DND-41 (cell line): ENCODE results near the gene PDE8A.

Experiments
- ATAC-seq: fragments of 200-7000 bp; cut with Tn5 transposase; 3 replicates; pipeline ENCODE4 v1.9.1; 2021; ENCODE audit warnings: low read depth; ENCODE audit not compliant: insufficient read depth
- DNase-seq: peaks from one replicate; pipeline ENCODE4 v3.0.0-alpha.2; 2020
- H2AFZ ChIP-seq: 2 replicates; pipeline ENCODE4 v1.6.0; 2012; ENCODE audit warnings: low read depth, low read length
- H3K27ac ChIP-seq: 2 replicates; pipeline ENCODE4 v1.5.1; 2012; ENCODE audit warnings: low read length, inconsistent platforms
- H3K27me3 ChIP-seq: fragments of 200-600 bp; sonication (generic); 2 replicates; pipeline ENCODE4 v1.6.0; 2012; ENCODE audit warnings: low read length, mild to moderate bottlenecking, inconsistent platforms; ENCODE audit not compliant: insufficient read depth, poor library complexity
- H3K36me3 ChIP-seq: 2 replicates; pipeline ENCODE4 v1.5.1; 2012; ENCODE audit warnings: low read length, inconsistent platforms; ENCODE audit not compliant: insufficient read depth
- H3K4me1 ChIP-seq: 2 replicates; pipeline ENCODE4 v1.5.1; 2012; ENCODE audit warnings: mild to moderate bottlenecking, low read length; ENCODE audit not compliant: insufficient read depth
- H3K4me2 ChIP-seq: 2 replicates; pipeline ENCODE4 v1.6.0; 2012; ENCODE audit warnings: mild to moderate bottlenecking, moderate library complexity, low read length, inconsistent platforms; ENCODE audit not compliant: insufficient read depth
- H3K4me3 ChIP-seq, 2 experiments: fragments of 200-600 bp in 1 of 2; shearing (Covaris generic) in 1 of 2; 2 replicates each; pipeline ENCODE4 v1.5.1; 2012 to 2016; ENCODE audit warnings: inconsistent platforms in 2 of 2, low read length in 2 of 2, mild to moderate bottlenecking in 2 of 2, low read depth in 1 of 2, moderate library complexity in 1 of 2
- H3K79me2 ChIP-seq: 2 replicates; pipeline ENCODE4 v1.6.0; 2012; ENCODE audit warnings: low read length, inconsistent platforms; ENCODE audit not compliant: insufficient read depth
- H3K9ac ChIP-seq: 2 replicates; pipeline ENCODE4 v1.6.0; 2012; ENCODE audit warnings: low read depth, mild to moderate bottlenecking, inconsistent platforms, low read length, moderate library complexity
- H3K9me3 ChIP-seq: 2 replicates; pipeline ENCODE4 v1.5.1; 2012; ENCODE audit warnings: low read length, moderate library complexity, mild to moderate bottlenecking, inconsistent platforms; ENCODE audit not compliant: insufficient read depth, severe bottlenecking
- H4K20me1 ChIP-seq: 2 replicates; pipeline ENCODE4 v1.6.0; 2012; ENCODE audit warnings: low read length; ENCODE audit not compliant: insufficient read depth
- CTCF ChIP-seq: IDR thresholded peaks from 2 replicates; pipeline ENCODE4 v1.5.1; 2012; ENCODE audit warnings: borderline replicate concordance, low read length, moderate library complexity, mild to moderate bottlenecking; ENCODE audit not compliant: poor library complexity, severe bottlenecking; ENCODE audit errors: extremely low read depth
- EZH2 ChIP-seq: IDR thresholded peaks from 3 replicates; pipeline ENCODE4 v1.6.1; 2012; ENCODE audit warnings: borderline replicate concordance, low read depth, mild to moderate bottlenecking, moderate library complexity, low read length, inconsistent platforms; ENCODE audit not compliant: severe bottlenecking

Gene PDE8A

DNA sequence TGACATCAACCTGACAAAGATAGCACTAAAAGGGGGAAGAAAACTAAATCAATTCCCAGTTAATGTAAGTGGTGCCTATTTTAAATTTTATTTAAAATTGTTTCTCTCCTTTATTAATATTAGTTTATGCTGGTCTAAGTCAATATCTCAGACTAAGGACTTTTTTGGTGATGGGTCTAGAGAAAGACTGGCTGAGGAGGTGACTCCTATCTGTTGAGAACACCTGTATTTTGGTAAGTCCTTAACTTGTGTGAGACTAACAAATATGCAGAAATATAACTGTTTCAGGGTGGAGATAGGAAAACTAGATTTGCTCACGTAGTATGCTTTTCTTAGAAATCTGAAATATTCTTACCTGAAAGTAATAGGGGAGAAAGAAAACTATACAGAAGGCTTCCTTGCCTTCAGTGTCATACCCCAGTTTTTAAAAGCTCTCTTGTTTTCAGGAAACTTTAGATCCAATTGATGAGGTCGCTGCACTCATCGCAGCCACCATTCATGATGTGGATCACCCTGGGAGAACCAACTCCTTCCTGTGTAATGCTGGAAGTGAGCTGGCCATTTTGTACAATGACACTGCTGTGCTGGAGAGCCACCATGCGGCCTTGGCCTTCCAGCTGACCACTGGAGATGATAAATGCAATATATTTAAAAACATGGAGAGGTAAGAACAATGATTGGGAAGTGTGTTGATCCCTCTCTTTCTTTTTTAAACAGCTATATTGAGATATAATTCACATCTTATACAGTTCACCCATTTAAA lies 138.9 kb downstream of the PDE8A start:
- Histone ChIP-seq H2AFZ (no peak overlapping the region), H3K36me3 (no peaks in the 10 kb centered on the region), H3K79me2 (no peaks in the 10 kb centered on the region), H3K9me3 (no peaks in the 10 kb centered on the region), H3K9ac (no peak overlapping the region), H3K27me3 (no peaks in the 10 kb centered on the region), H3K4me3 (no peak overlapping the region), H3K4me2 (no peak overlapping the region), H3K4me1 (no peaks in the 10 kb centered on the region), H3K27ac (no peak overlapping the region), H4K20me1 (no peaks in the 10 kb centered on the region)
- no peak for ATAC-seq
- TF ChIP-seq EZH2 (no peak), CTCF (no peak)
- DNase-seq, result no peak

DNA sequence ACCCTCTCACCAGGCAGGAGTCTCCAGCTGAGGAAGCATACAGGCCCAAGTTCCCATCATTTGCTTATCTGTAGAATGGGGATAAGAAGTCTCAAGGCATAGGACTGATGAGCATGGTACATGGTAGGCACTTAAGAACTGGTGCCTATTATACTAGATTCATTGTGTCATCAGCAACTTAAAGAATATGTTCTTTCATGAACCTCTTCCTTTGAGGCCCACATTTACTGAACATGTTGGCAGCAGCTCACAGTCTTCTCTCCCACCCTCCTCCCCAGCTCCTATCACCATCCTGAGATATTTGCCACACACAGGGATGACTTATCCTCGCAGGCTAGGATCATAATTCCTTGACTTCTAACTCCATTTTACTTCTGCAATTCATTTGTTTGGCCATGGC lies 142.5 kb downstream of the PDE8A start:
- H3K79me2 ChIP-seq, result no peaks in the 10 kb centered on the region

DNA sequence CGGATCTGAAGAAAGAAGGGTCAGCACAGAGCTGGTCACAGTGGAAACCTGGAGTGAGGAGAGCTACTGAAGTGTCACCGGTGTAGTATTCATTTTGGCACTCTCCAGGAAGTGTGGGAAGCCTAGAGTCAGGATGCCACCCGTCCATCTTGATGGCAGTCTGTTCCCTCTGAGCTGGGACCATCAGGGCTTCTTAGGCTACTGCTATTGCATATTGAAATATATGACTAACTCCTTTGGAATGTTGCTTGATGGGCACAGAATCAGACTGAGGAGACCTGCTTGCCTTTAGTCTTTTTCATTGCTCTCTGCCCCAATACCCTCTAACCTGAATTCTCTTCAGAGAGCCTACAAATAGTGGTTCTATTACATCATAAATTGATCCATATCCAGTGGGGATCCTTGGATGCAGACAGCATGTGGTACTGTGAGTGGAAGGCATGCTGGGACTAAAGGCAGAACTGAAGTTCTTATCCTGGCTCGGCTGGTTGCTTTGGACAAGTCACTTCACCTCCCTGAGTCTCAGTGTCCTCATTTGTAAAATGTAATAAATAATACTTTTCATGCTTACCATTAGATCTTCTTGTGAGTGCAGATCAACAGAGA lies 143.5 kb downstream of the PDE8A start:
- DNase-seq (no peak), ATAC-seq (no peak)
- H3K4me2 ChIP-seq, result no peak overlapping the region
- H3K36me3 ChIP-seq, result no peaks in the 10 kb centered on the region
- no peak overlapping the region for H3K4me3 ChIP-seq
- H3K79me2 ChIP-seq, result no peaks in the 10 kb centered on the region
- H3K9me3 ChIP-seq, result no peaks in the 10 kb centered on the region
- no peak overlapping the region for H3K9ac ChIP-seq
- no peak overlapping the region for H3K27ac ChIP-seq
- H2AFZ ChIP-seq, result no peak overlapping the region
- TF ChIP-seq EZH2 (no peak), CTCF (no peak)
- H4K20me1 ChIP-seq, result no peaks in the 10 kb centered on the region
- H3K27me3 ChIP-seq, result no peaks in the 10 kb centered on the region
- no peaks in the 10 kb centered on the region for H3K4me1 ChIP-seq

More for the DNA sequence above, 142.5 kb downstream of the PDE8A start:
- no peaks in the 10 kb centered on the region for H3K27me3 ChIP-seq
- H3K4me3 ChIP-seq, result no peak overlapping the region
- H3K4me2 ChIP-seq, result no peak overlapping the region
- no peak for TF ChIP-seq EZH2
- TF ChIP-seq CTCF, result no peak
- no peak for DNase-seq
- no peaks in the 10 kb centered on the region for H3K36me3 ChIP-seq
- no peak overlapping the region for H2AFZ ChIP-seq
- no peak overlapping the region for H3K27ac ChIP-seq
- no peaks in the 10 kb centered on the region for H3K9me3 ChIP-seq
- no peaks in the 10 kb centered on the region for H3K4me1 ChIP-seq
- H3K9ac ChIP-seq, result no peak overlapping the region
- ATAC-seq, result no peak
- H4K20me1 ChIP-seq, result no peaks in the 10 kb centered on the region
